Measurements from ENCODE around the gene NDEL1.

Gene NDEL1

DNA sequence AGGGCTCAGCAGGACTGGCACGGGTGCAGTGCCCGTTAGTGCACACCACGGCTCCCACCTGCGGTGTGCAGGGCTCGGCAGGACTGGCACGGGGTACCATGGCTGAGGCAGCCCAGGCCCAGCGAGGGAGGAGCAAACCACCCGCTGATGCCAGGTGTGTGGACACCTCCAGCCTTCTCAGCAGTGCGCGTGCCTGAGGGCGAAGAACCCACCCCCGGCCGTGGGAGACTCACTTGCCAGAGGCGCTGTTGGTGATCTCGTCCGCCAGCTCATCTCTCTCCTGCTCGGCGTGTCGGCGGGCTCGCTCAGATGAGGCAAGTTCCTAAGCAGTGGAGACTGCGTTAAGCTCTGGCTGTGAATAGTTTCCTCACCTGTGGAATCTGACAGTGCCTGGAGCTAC lies 45.4 kb downstream of the NDEL1 start:
- no peak for DNase-seq

DNA sequence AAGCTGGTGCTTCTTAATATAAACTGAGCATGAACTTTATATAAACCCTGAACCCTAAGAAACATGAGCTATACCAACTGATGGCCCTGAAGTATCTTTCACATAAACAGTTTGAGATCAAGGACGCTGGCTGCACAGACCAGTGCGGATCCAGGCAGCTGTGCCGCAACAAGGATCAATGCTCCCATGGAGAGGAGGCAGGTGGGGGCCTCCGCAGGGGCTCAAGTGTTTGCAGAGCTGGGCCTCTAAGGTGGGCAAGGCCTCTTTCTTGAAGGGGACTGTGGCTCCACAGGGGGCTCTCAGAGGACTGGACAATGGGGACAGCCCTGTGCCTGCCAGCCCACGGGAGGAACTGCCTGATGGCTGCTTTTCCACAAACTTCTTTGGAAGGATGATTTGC lies 46.0 kb downstream of the NDEL1 start:
- DNase-seq, result no peak

DNA sequence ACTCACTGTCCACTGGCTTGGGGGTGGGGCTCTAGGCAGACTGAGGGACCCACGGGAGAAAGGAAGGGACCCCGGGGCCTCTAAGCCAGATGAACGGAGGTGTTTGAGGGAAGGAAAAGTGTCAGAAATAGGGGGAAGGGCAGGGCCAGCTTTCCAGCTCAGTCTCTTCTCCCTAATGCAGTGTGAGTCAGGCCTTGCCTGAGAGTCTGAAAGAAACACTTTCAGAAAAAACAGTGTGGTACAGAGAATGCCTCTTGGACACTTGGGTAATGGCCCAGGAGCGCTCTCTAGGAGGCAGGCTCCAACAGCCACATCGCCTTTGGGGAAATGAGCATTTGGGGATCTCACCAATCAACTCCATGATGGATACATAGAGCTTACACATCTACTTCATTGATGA lies 46.9 kb downstream of the NDEL1 start:
- DNase-seq, result no peak

DNA sequence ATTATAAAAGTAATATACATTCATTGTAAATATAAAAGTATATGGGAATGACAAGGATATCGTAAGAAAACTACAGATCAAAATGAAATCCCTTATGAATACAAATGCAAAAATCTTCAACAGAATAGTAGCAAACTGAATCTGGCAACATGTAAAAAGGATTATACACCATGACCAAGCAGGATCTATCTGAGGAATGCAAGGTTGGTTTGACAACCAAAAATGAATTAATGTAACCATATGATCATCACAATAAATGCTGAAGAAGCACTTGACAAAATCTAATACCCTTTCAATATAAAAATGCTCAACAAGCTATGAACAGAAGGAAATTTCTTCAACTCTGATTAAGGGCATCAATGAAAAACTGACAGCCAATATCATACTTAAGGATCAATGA lies 48.8 kb downstream of the NDEL1 start:
- no peak for DNase-seq

DNA sequence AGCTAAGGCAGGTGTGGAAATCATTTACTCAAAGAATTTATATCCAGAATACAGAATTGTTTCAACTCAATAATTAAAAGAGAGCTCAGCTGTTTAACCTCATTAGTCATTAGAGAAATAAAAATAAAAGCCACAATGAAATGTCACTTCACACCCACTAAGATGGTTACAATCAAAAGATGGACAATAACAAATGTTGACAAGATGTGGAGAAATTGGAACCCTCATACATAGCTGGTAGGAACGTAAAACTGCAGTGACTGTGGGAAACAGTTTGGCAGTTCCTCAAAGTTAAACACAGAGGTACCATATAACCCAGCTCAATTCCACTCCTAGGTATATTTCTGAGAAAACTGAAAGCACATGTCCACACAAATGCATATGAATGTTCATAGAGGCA lies 49.8 kb downstream of the NDEL1 start:
- no peak for DNase-seq

DNA sequence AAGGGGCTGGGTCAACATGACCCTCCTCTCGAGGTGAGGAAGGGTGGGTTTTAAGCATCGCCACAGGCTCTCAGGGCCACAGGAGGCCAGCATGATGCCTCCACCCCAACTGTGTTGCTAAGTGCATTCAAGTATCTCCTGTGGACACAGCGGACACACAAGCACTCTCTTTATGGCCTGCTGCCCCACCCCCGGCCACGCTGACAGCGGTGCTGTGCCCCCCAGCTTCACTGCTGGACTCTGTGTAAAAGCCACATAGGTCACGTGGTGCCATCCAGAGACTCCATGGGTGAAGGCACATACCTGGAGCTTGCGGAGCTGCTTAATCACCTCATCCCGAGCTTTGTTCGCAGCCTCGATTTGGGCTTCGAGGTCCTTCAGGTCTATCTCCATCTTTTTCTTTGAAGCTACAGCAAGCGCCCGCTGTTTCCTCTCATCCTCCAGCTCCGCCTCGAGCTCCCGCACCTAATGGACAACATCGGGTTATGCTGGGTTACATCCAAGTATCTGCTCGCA lies 51.5 kb downstream of the NDEL1 start:
- no peak for DNase-seq

DNA sequence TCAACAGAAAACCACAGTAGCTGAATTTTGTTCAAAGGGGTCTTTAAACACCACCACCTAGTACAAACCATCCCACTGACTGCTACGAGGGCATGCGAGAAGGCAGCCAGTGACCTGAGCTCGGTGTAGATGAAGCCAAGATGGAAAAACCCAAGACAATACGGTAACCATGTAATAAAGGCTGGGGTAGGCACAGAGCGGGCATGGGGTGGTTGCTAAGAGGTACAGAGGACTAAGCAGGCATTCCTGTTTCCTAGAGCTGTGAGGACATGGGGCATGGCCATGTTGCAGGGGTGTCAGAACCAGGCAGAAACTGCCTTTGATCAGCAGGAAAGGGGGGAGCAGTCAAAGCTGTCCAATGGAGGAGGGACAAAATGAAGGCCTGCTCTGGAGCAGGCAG lies 52.1 kb downstream of the NDEL1 start:
- no peak for DNase-seq

DNA sequence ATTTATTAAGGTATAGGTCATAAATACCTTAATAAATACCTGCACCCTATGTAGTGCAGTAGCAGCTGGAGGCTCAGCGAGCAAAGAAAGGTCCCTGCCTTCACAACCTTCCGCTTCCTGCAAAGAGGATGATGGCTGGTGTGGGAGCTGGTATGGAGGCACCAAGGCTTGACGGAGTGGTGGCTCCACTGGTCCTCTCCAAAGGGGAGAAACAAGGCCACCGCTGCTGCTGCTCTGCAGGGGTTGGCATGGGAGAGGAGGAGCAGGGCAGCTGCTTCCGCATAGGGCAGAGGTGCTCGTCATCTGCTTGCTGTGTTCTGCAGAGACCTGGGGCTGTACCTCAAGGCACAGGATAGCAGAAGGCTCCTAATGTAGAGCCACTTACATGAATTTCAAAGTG lies 52.8 kb downstream of the NDEL1 start:
- DNase-seq, result no peak

DNA sequence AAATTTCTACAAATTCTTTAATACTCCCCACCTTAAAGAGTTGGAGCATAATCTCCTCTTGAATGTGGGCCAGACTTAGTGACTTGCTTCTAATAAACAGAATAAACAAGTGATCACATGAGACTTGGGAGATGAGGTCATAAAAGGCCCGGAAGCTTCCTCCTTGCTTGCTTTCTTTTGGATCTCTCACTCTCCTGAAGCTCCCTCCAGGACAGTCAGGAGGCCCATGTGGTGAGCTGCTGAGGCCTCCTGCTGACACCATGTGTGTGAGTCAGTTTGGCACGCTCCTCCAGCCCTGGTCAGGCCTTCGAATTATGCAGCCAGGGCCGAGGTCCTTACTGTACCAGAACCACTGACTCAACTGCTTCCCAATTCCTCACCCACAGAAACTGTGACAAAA lies 53.2 kb downstream of the NDEL1 start:
- no peak for DNase-seq

DNA sequence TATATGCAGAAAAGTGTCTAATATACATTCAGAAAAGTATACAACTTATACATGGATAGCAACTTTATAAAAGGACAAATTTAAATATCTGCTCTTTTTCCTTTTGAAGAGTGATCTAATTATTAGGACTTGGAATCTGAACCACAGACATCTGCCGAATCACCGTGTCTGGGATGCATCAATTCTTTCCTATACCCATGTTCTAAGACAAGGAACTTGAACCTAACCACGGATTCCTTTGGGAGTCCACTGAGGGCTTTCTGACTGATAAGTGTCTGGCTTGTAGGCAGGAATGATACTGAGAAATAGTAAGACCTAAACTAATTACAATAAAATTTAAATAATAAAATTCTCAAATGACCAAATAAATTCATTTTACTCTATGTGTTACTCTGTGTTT lies 54.2 kb downstream of the NDEL1 start:
- DNase-seq, result no peak

DNA sequence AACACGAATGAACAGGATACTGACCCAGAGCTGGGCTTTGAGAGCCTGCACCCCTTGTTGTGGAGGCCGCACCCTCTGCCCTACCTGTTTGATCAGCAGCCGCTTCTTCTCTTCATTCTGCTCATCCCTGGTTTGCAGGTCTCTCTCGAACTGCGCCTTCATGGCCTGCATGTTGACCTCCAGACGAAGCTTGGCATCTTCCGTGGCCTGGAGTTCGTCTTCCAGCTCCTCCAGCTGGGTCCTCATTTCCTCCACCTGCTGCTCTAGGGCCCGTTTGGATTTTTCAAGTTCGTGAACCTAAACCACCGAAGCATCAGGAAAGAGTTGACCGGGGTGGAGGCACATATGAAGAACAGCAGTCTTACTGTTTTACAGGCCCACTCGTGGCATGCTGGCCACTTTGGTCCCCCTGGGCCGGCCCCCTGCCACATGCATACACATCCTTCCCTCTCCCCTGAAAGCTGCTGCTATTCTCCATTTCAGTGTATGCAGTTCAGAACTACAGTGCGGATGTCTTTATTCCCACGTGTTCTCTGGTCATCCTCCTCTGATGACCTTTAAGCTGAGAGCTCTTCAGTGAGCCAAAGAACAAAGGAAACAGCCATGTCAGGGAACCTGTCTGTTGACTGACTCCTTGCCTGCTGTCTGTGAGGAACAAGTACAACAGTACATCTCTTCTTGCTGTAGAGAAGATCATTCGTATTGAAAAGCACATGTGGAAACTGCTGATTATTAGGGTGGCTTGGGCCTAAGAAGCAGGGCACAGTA lies 54.8 kb downstream of the NDEL1 start:
- DNase-seq, result no peak

DNA sequence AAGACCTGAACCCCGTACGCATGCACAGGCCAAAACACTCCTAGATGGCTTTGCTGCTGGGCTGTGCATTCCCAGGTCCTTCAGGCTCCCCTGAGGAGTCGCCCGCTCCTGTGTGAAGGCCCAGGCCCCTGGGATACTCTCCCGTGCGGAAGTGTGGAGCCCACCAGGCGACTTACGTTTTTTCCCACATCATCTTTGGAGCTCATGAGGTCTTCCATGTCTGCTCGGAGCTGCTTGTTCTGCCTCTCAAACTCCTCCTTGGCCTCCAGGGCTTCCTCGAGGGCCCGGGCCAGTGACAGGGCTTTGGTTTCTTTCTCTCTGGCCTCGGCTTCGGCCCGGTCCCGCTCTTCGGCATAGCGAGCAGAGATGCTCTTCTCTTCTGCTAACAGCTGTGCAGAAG lies 56.4 kb downstream of the NDEL1 start:
- no peak for DNase-seq

DNA sequence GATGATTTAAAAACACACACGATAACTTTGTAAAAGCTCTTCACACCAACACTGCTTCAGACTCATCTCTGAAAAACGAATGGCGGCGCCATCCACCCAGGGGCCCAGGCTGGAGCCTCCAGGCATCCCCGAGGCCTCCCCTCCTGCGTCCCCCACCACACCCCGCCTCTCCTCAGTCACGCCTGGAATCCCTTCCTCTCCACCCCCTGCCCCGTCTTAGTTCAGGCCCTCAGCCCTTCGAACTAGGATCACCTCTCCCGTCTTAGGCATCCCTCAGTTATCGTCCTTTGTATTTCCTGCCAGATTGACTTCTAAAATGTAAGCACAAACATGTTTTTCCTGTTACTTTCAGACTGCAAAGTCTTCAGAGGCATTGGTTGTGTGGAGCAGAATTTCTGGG lies 58.3 kb downstream of the NDEL1 start:
- DNase-seq, result no peak

DNA sequence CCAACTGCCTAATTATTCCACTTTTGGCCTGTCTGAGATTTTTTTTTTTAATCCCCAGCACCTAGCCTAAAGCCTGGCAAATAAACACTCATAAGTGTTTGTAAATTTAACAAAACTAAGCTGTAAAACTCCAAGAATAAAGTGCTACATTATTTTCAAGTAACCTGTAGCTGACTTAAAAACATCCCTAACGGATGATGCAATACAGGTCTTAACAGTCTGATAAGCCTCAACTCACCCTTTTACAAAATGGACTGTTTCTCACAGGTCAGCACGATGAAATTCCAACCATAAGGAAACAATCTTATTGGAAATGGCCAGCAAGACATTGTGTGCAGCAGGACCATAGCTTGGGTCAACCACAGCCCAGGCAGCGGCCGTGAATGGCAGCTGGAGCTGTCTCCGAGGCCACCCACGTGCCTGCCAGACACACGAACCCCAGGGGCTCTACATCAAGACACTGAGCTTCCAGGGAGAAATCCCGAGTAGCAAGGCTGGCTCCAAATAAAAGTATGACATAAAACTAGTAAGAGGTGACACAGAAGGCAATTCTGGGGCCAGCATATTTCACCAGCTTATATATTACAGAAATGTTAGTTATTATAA lies 58.9 kb downstream of the NDEL1 start:
- no peak for DNase-seq

DNA sequence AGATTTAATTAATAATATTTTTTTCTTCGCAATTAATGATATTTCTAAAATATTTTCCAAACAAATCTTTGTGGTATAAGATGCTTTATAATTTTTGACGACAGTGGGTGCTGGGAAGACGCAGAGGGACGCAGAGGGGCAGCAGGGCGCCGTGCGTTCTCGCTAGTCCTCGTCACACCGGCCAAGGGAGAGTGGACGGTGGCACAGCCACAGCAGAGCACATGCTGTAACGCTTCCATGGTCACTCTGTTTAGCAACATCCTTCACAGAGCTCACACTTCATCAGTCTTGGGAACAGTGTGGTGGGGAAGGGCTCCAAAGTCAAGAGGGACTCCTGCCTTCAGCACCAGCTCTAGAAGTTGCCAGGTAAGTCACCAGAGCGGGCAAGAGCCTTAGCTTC lies 60.4 kb downstream of the NDEL1 start:
- DNase-seq, result no peak

DNA sequence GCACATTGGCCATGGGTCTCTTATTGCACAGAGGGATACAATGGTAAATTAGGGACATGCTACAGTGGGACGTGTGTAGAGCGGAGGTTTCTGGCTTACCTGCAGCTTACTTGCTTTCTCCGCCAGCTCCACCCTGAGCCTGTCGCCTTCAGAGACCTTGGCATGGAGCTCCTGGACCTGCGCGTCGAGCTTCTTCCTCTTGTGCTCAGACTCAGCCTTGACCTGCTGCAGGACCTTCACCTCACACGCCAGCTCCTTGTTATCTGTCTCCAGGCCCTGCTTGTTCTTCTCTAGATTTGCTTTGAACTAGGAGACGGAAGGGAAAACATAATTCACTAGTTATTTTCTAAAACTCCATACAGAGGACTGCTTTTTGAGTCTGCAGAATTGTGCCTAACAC lies 63.5 kb downstream of the NDEL1 start:
- no peak for DNase-seq

DNA sequence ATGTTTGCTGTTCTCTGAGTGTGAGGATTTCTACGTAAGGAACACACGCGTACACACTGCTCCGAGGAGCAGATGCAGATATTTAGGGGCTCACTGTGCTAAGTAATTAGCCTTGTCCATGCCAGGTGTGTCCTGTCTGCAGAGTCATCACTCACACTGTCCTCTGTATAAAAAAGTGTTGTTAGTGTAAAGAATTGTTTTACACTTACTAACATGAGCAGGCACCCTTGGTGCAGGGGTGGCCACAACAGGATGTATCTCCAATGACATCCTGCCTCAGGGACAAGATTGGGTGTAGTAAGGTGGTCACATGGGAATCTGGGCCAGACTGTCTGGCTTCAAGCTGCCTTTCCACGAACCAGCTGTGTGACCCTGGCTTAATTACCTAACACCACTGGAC lies 63.9 kb downstream of the NDEL1 start:
- no peak for DNase-seq

DNA sequence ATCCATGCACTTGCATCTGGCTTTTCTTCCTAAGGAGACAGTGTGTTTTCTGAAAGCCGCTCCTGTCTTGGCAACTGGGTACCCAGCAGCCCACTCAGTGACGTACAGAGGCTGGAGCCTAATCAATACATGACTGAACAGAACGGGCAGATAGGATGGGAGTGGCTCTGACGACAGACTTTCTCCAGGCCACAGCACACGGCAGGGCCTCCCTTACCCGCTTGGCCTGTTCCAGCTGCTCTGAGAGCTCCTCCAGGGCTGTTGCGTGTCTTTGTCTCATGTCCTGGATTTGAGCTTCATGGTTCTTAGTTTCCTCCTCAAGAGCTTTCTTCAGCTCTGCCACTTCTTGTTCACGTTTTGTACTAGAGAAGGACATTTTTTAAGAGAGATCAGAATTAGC lies 64.9 kb downstream of the NDEL1 start:
- no peak for DNase-seq

DNA sequence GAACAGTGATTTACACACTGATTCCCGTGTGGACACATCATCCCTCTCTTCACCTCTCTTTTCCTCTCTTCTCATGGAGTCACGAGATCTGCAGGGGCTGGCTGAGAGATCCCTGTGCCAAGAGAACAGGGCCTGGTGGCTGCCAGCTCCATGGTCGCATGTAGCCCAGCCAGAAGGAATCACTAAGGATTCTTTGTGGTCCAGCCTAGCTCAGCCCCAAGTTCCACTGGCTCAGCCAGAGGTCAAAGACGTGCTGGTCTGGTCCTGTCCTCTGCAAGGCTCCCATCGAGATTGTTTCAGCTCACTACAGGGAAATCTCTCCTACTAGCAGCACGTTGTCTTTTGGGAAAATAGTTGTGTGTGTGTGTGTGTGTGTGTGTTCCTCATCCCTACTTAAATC lies 66.4 kb downstream of the NDEL1 start:
- no peak for DNase-seq

DNA sequence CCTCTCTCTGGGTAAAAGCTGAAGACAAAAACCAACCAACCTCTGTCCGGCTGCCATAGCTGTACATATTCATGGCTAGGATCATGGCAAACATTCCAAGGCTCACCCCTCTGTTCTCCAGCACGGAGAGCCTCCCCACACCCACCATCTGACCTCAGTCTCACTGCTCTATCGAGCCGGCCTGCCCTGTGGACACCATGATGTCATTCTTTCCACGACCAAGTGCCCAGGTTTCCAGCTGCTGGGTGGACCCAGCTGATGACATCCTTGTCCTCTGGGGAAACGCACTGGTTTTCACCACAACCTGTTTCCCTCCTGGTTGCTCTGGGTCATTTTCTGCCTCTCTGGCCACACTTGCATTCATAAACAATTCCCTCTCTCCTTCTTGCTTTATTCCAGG lies 67.7 kb downstream of the NDEL1 start:
- no peak for DNase-seq

DNA sequence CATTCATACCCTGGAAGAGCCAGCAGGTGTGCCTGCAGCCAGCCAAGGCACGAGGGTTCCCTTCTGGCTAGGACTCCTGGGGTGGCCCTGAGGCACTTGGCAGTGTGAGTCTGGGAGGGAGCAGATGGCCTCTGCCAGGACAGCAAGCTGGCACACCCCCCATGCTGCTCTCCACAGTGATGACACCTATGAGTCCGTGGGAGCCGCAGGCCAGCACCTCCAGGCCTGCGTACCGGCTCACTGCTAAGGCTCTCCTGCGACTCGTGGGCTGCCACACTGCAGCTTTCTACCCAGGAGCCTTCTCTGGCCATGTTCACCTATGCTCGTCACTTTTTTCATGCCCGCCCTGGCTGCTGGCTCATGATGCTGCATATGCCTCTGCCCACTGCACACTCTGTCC lies 68.1 kb downstream of the NDEL1 start:
- no peak for DNase-seq

DNA sequence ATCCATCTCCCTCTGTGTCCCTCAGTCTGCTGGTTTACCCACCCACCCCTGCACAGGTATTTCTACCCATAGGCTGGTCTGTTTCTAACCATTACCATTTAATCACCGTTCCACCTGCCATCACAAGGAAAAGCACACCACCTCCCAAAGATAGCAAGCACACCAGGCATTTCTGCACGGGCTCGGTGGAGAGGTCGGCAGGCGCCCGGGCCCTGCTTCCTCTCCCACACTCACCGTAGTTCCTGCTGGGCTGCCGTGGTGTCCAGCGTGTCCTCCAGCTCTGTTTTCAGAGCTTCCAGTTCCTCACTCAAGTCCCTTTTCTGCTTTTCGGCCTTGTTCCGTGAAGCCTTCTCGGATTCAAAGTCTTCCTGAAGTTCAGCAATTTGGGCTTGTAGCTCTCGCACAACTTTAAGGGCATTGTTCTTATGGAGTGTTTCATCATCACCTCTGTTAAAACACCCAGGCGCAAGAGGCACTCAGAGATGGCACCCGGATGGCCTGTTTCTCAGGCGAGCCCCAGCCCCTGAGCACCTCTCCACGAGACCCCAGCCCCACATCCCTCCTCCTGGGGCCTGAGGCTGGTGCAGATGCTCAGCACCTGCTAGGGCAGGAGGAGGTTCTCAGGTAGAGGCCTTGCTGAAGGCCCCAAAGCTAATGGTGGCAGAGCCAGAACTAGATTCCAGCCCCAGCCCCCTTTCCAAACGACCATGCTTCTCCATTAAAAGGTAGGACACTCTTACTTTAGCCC lies 69.0 kb downstream of the NDEL1 start:
- DNase-seq, result no peak

DNA sequence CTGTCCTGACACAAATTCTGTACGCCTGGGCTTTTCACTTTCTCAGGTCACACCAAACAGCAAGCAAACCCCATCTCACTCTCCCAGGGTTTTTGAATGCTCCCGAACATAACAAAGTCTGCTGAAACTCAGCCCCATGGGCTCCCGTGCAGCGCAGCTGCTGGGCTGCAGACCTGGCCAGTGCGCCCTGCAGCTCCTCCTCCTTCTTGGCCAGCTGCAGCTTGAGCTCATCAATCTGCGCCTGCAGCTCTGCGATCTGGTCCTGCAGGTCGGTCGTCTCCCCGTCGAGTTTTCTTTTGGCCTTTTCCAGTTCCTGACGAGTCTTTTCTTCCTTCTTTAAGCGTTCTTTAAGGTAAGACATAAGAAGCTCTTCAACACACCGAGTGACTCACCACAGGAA lies 70.5 kb downstream of the NDEL1 start:
- DNase-seq, result no peak

DNA sequence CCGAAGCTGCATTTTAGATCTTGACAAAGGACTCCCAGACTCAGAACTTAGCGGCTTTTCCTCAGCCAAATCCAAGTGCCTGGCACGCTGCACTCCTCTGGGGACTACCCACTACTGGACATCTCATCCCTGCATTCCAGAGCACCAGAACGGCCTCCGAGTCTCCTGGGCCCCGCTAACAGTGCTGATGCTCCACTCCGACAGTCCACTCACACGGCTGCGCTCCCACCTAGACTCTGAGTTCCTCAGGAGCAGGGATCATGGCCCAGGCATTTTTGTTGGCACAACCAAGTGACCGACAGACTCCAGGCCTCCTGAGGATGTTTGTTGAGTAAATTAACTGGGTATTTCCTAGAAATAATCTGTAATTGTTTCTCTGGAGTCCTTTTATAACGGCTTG lies 79.1 kb downstream of the NDEL1 start:
- no peak for DNase-seq
